Measurements from ENCODE around the gene USP44.

DNA sequence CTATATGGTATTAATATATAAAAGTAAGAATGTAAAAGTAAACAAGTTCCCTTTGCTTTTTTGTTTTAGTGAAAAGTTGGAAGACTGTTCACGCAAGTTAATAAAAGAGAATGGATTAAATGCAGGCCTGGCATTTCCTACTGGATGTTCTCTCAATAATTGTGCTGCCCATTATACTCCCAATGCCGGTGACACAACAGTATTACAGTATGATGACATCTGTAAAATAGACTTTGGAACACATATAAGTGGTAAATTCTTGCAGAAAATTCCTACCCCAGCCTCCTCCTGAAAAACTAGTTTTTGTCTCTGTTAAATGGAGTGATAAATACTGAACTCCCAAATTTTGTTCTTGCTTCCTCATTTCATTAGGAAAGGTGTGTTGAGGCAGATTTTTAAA is 56.4 kb downstream of the USP44 start:
- TF ChIP-seq EZH2 (IDR thresholded peaks at IDR 0.05; ENCODE audit: insufficient read depth, poor library complexity, severe bottlenecking) (no peak), EZH2phosphoT487 (IDR thresholded peaks at IDR 0.05; ENCODE audit: insufficient read depth, low read depth) (no peak)

Data from GM23248 (cell line).